SJCRH30 (cell line): ENCODE measurements around the gene ADIG. TPM values are rescaled to one million over a fixed set of nuclear protein-coding genes. Genes with fewer than 3 reads are reported as not detected.

Source experiments
- DNase-seq, 2 experiments: peaks; one replicate each; pipeline ENCODE4 v3.0.0-alpha.2; 2015 to 2020
- H3K27ac ChIP-seq: fragments of 250-450 bp; sonication (Bioruptor Pico); 2 replicates; pipeline ENCODE4 v1.5.1; 2020; ENCODE audit warnings: mild to moderate bottlenecking, moderate library complexity
- H3K27me3 ChIP-seq: fragments of 250-450 bp; sonication (Bioruptor Pico); 2 replicates; pipeline ENCODE4 v1.5.1; 2020; ENCODE audit warnings: mild to moderate bottlenecking, moderate library complexity
- H3K36me3 ChIP-seq: fragments of 250-450 bp; sonication (Bioruptor Pico); 2 replicates; pipeline ENCODE4 v1.5.1; 2020; ENCODE audit warnings: mild to moderate bottlenecking, moderate library complexity
- H3K4me1 ChIP-seq: fragments of 250-450 bp; sonication (Bioruptor Pico); 2 replicates; pipeline ENCODE4 v1.5.1; 2020; ENCODE audit warnings: mild to moderate bottlenecking, moderate library complexity
- H3K4me3 ChIP-seq: fragments of 250-450 bp; sonication (Bioruptor Pico); 2 replicates; pipeline ENCODE4 v1.5.1; 2020; ENCODE audit warnings: mild to moderate bottlenecking, moderate library complexity
- H3K9me3 ChIP-seq: fragments of 250-450 bp; sonication (Bioruptor Pico); replicated peaks from 2 replicates; pipeline ENCODE4 v1.5.1; 2020; ENCODE audit warnings: mild to moderate bottlenecking, moderate library complexity
- total RNA-seq: library from RNA; depleted of rRNA; stranded (reverse); fragments of >200 nt; shearing (Covaris generic); gene quantifications from 2 replicates; pipeline ENCODE4 v1.2.3, GENCODE V29; 2014; rRNA removed

The ADIG gene
- total RNA-seq, 1 experiment from 2014 or later, result not detected

GRCh38 chr20:38626921-38627659 lies 46.1 kb downstream of the ADIG start:
- DNase-seq, result no peak
- H3K9me3 ChIP-seq, result no peaks in the 10 kb centered on the region
- H3K27ac ChIP-seq, result no peak overlapping the region
- no peaks in the 10 kb centered on the region for H3K36me3 ChIP-seq
- H3K27me3 ChIP-seq, result peaks cover 10% of the 10 kb centered on the region; the same call in 1 of the 2 replicates
- H3K4me1 ChIP-seq, result no peaks in the 10 kb centered on the region
- no peak overlapping the region for H3K4me3 ChIP-seq

DNA sequence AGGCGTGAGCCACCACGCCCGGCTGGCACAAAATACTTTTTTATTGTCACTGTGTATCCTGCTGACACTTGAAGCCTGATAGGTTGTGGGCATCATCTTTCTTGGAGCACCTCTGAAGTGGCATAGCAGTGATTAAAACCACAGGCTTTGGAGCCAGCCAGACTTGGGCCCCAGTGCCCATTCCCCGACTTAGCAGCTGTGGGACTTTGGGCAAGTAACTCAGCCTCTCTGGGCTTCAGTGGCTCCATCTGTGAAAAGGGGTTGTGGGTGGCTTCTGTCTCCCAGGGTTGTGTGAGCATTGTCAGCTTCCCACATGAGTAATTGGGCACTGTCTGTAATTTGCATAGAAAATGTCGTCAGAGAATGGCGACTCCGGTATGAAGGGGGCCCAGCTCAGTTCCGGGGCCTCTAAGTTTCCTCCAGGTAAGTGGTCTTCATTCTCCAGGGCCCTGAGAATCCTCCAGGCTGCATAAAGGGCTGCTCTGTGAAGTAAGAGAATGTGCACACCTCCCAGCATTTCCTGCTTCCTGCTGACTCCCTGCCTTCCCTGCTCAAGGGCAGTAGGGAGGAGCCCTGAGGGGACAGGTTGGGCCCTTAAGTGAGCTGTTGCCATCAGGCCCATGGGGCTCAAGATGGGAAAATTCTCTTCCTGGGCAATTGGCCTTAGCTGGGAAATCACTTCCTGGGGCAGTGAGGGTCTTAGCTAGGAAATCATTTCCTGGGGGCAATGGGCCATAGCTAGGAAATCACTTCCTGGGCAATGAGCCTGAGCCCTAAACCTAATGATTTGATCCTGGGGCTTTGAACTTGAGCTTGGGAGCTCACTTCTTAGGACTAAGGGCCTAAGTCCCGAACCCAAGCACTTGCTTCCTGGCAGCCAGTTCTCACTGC lies 47.8 kb downstream of the ADIG start:
- Histone ChIP-seq H3K4me1 (no peaks in the 10 kb centered on the region), H3K27me3 (peaks cover 10% of the 10 kb centered on the region; the same call in 1 of the 2 replicates), H3K36me3 (no peaks in the 10 kb centered on the region), H3K4me3 (no peak overlapping the region), H3K27ac (no peak overlapping the region), H3K9me3 (no peaks in the 10 kb centered on the region)
- no peak for DNase-seq

DNA sequence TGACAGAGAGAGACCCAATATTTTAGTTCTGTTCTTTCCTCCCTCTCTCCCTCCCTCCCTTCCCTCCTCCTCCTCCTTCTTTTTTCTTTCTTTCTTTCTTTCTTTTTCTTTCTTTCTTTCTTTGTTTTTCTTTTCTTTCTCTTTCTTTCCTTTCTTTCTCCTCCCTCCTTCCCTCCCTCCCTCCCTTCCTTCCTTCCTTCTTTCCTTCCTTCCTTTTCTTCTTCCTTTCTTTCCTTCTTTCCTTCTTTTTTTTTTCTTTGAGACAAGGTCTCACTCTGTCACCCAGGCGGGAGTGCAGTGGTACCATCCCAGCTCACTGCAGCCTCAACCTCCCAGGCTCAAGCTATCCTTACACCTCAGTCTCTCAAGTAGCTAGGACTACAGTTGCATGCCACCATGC lies 49.0 kb downstream of the ADIG start:
- peaks cover 10% of the 10 kb centered on the region; the same call in 1 of the 2 replicates for H3K27me3 ChIP-seq
- H3K36me3 ChIP-seq, result no peaks in the 10 kb centered on the region
- H3K4me1 ChIP-seq, result no peaks in the 10 kb centered on the region
- no peaks in the 10 kb centered on the region for H3K9me3 ChIP-seq
- no peak overlapping the region for H3K27ac ChIP-seq
- no peak for DNase-seq
- H3K4me3 ChIP-seq, result no peak overlapping the region

DNA sequence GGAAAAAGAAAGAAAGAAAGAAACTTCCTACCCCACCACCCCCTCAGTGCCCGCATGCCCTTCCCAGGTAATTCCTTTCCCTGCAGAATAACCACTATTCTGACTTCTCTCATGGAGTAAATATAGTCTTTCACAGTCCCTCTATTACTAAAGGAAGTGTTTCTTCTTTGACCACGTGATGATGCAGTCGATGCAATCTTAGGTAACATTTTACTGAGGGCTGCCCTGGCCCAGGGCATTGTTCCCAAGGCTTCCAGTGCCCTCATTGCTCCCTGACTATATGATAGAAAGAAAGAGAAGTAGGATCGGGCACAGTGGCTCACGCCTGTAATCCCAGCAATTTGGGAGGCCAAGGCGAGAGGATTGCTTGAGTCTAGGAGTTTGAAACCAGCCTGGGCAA lies 49.7 kb downstream of the ADIG start:
- H3K4me1 ChIP-seq, result no peaks in the 10 kb centered on the region
- H3K9me3 ChIP-seq, result no peaks in the 10 kb centered on the region
- no peaks in the 10 kb centered on the region for H3K36me3 ChIP-seq
- H3K27me3 ChIP-seq, result peaks cover 10% of the 10 kb centered on the region; the same call in 1 of the 2 replicates
- no peak for DNase-seq
- no peak overlapping the region for H3K4me3 ChIP-seq
- H3K27ac ChIP-seq, result no peak overlapping the region

DNA sequence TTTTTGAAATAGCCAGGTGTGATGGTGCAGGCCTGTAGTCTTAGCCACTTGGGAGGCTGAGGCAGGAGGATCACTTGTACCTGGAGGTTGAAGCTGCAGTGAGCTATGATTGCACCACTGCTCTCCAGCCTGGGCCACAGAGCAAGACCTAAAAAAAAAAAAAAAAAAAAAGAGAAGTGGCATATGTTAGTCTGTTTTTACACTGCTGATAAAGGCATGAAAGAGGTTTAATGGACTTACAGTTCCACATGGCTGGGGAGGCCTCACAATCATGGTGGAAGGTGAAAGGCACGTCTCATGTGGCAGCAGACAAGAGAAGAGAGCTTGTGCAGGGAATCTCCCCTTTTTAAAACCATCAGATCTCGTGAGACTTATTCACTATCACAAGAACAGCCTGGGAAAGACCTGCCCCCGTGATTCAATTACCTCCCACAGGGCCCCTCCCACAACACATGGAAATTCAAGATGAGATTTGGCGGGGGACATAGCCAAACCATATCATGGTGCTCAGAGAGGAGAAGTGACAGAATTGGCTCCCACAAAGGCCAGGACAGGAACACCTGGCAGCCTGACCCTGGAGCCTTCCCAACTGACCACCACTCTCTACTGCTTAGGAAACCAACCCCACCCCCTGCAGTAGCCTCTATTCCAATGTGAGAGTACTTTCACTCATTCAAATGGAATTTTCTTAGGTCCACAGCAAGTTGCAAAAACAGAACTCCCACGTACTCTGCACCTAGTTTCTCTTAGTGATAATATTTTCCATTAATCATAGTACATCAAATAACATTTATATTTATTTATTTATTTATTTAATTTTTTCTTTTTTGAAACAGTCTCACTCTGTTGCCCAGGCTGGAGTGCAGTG lies 50.4 kb downstream of the ADIG start:
- no peaks in the 10 kb centered on the region for H3K36me3 ChIP-seq
- H3K27ac ChIP-seq, result no peak overlapping the region
- no peaks in the 10 kb centered on the region for H3K4me1 ChIP-seq
- no peaks in the 10 kb centered on the region for H3K9me3 ChIP-seq
- H3K4me3 ChIP-seq, result no peak overlapping the region
- H3K27me3 ChIP-seq, result peaks cover 10% of the 10 kb centered on the region; the same call in 1 of the 2 replicates
- DNase-seq, result no peak

GRCh38 chr20:38633577-38634093 lies 52.6 kb downstream of the ADIG start:
- peak; percentile 68 to 86 for DNase-seq
- H3K27ac ChIP-seq, result no peak overlapping the region

DNA sequence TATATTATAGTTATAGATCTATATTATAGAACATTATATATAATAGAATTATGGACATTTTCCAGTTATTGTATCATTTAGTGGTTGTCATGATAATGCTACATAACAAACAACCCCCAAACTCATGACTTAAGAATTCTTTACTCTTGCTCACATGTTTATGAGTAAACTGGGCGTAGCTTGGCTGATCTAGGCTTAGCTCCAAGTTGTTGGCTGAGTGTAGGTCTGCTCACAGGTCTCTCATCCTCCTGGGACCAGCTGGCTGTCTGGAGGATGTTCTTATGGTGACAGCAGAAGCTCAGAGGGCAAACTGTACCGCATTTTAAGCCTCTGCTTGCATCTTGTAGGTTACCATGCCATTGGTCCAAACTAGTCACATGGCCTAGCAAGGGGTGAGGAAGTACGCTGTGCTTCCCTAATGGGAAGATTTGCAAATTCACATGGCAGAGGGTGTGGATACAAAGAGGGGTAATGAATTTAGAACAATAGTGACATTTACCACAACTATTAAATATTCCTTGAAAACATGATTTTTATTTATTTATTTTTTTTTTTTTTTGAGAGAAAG lies 54.8 kb downstream of the ADIG start:
- Histone ChIP-seq H3K36me3 (no peaks in the 10 kb centered on the region), H3K4me1 (no peaks in the 10 kb centered on the region)

More at GRCh38 chr20:38633577-38634093, 52.6 kb downstream of the ADIG start:
- Histone ChIP-seq H3K9me3 (no peaks in the 10 kb centered on the region), H3K27me3 (peaks cover 14% of the 10 kb centered on the region; the same call in 1 of the 2 replicates), H3K36me3 (no peaks in the 10 kb centered on the region), H3K4me3 (no peak overlapping the region), H3K4me1 (no peaks in the 10 kb centered on the region)

More for the DNA sequence above, 54.8 kb downstream of the ADIG start:
- peak in 1 of 2 experiments; percentile 40 for DNase-seq
- H3K4me3 ChIP-seq, result no peak overlapping the region
- peaks cover 11% of the 10 kb centered on the region for H3K27me3 ChIP-seq
- H3K9me3 ChIP-seq, result no peaks in the 10 kb centered on the region
- H3K27ac ChIP-seq, result no peak overlapping the region

Other genes with a start within 250 kb of the ADIG start
- gene LBP, start 234.7 kb upstream of the ADIG start, total RNA-seq, result not detected in 2 replicates
- 35.3 and 42.8 TPM in 2 replicates for gene SNHG17, start 145.9 kb upstream of the ADIG start, total RNA-seq
- 48.2 and 51.5 TPM in 2 replicates for gene RALGAPB, start 108.4 kb upstream of the ADIG start, total RNA-seq
- not detected in 2 replicates for gene ARHGAP40, start 20.6 kb downstream of the ADIG start, total RNA-seq
- not detected in 2 replicates for gene SLC32A1, start 143.3 kb downstream of the ADIG start, total RNA-seq
- gene ACTR5, start 167.3 kb downstream of the ADIG start, total RNA-seq, result 21.1 and 22.2 TPM in 2 replicates
- 34.0 and 36.5 TPM in 2 replicates for gene PPP1R16B, start 224.5 kb downstream of the ADIG start, total RNA-seq